Measurements from ENCODE around the gene PAXIP1.

- TF ChIP-seq CTCF (IDR thresholded peaks at IDR 0.05 in 2 of 3, conservative IDR thresholded peaks at IDR 0.05 in 1 of 3; ENCODE audit: control insufficient read depth in 2 of 3, extremely low read depth in 1 of 3, insufficient read depth in 1 of 3, low read depth in 3 of 3, low read length in 3 of 3) (no peak), EGR1 (IDR thresholded peaks at IDR 0.05; ENCODE audit: borderline replicate concordance in 1 of 2, low read depth in 2 of 2, low read length in 2 of 2) (no peak), MYC (IDR thresholded peaks at IDR 0.05; ENCODE audit: insufficient read depth, insufficient read length, insufficient replicate concordance, low read length, severe bottlenecking) (no peak), EP300 (IDR thresholded peaks at IDR 0.05; ENCODE audit: borderline replicate concordance in 1 of 2, control insufficient read depth in 1 of 2, low read depth in 2 of 2, low read length in 2 of 2) (no peak), JUND (IDR thresholded peaks at IDR 0.05; ENCODE audit: low read depth, low read length) (no peak), EZH2 (IDR thresholded peaks at IDR 0.05; ENCODE audit: borderline replicate concordance, control insufficient read depth, low read depth, low read length) (no peak)
Measured at GRCh38 chr7:154899862-154900261, 103.1 kb downstream of the PAXIP1 start.

All from GM12878 (cell line).